HG02943 (cell line): ENCODE measurements around the gene CAMK2A.

Source experiments
- ATAC-seq: cut with Tn5 transposase; IDR thresholded peaks from one replicate; pipeline ENCODE4 v1.9.1; 2021; ENCODE audit warnings: mild to moderate bottlenecking, low read depth, moderate library complexity; ENCODE audit not compliant: unreplicated experiment

Gene CAMK2A

DNA sequence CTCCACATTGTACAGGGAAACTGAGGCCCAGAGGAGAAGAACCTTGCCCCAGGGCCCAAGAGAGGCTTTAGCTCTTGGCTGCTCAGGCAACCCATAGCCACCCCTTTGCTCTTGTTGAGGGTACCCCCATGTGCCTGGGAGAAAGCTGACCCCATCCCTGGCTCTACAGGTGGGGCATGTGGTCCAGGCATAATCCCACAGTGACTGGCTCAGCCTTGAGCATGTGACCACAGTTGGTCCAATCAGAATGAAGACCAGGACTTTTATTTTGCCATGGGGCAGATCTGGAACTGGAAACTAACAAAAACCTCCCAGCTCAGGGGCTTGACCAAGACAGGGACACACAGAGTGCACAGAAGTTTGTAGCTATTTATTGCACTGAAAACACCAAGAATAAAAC lies 70.4 kb downstream of the CAMK2A start:
- no peak for ATAC-seq

- ATAC-seq: no peak
Measured at GRCh38 chr5:150218693-150219035, 70.9 kb downstream of the CAMK2A start.

DNA sequence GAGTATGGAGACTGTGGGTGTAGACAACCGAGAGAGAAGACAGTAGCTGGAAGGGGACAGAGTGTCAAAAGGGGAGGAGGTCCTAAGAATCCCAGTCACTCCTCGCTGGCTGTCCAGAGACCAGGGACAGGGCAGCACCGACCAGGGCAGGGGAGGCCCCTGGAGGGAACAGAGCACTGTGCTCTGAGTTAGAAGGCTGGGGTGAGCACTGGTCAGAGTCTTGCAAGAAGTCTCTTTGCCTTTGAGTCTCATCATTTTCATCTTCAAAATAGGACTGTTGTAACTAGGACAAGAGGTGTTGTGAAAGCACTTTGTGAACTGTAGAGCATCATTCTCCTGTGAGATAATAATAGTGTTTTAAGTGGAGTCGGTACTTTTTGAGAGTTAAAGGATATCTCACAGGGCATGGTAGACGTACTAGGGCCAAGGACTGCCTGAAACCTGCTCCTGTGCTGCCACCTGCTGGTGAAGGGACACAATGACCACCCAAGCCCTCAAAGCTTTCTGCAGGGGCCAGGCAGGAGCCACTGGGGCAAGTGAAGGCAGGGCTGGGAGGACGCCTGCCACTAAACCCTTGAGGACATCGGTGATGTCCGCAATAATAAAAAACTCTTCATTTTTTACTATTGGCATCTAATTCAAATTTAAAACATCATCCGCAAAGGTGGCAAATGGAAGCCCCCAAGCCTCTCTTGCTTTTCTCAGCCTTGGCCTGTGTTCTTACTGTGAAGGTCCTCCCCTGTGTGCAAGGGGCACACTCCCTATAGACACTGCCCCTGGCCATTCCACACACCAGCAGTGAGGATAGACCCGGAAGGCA lies 71.5 kb downstream of the CAMK2A start:
- peak; percentile 71 for ATAC-seq

DNA sequence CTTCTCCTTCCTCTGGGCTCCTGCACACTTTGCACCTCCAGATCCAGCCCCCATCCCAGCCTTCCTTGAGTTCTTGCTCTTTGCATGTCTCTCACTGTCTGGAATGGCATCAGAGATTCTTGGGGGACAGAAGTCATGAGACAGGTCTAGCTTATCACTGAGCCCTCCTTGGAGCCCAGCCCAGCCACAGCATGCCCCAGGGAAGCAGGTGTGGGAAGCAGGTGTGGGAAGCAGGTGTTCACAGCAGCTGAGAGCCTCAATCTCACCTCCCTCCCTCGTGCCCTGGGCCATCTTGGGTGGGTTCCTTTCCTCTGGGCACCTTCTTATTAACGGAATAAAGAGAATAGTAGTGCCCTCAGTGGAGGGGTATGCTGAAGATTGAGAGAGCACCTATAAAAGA lies 72.5 kb downstream of the CAMK2A start:
- no peak for ATAC-seq

DNA sequence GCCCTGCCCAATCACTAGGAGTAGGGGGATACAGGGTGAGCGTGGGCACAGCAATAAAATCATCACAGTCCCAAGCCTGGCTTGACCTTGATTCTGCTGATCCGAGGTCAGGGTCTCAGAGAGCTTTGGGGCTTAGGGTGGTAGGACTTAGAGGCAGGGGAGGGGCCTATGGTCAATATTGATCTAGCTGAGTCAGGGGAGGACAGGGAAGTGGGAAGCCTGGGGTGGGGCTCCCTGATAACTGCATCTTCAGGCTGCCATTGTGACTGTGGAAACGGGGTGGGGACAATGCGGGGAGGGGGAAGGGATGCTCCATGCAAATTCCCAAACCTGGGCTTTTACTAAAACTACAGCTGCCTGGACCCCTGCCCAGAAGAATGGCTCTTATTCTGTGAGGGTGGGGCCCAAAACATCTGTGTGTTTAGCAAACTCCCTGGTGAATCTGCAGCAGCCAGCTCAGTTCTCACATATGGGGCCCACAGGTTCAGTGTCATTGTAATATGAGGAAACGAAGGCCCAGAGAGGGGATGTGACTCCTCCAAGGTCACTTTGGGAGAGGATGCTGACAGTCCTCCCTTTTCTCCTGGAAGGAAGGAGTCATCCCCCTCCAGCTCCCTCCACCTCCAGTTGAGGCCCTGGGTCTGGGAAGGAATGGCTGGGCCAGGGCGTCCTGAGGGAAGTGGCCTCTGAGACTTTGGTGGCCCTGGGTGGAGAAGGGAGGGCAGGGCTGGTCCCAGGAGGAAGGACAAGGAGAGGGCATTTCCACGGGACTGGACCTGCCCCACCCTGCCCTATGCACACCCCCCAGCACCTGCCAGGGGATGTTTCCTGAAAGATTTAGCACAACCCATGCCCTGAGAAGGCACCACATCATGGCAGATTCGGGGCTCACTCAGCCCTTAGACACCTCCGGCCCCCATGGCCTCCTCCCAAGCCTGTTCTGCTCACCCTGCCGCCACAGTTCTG lies 73.3 kb downstream of the CAMK2A start:
- no peak for ATAC-seq

DNA sequence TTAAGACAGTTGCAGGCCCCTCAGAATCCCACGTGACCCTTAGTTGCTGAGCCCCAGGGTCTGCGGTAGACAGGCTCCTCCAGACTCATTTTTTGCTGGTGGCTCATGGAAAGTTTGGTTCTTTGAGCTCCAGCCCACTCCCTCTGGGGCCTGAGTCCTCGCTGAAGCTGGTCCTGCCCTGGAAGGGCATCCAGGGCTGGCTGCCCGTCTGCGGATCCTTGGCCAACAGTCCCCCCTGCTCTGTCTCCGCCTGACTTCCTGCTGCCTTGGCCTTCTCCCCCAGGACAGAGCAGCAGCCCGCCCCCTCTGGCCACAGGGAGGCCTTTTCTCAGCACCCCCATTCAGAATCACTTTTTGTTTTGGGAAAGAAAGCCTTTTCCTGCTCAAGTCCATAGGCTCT lies 75.3 kb downstream of the CAMK2A start:
- no peak for ATAC-seq

GRCh38 chr5:150213530-150213929 lies 76.0 kb downstream of the CAMK2A start:
- no peak for ATAC-seq

GRCh38 chr5:150211156-150212030 lies 78.2 kb downstream of the CAMK2A start:
- no peak for ATAC-seq

GRCh38 chr5:150210644-150211043 lies 78.9 kb downstream of the CAMK2A start:
- ATAC-seq: no peak

DNA sequence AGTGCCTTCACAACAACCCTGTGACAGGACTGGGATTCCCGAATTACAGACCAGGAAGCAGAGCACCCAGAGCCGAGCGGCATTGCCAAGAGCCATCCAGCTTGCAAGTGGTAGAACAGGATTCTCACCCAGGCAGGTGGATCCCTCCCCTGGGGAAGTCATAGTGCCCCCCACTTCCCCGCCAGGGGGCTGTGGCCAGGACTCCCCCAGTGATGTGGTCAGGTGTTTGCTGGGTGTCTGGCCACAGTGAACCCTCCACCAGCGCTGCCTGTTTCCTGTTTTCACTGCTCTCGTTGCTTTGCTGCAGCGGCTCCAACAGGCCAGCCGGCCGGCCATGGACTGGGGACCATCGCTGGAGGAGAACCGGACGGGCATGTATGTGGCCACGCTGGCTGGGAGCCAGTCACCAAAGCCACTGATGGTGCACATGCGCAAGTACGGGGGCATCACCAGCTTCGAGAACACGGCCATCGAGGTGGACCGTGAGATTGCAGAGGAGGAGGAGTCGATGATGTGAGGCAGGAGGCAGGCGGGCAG lies 80.4 kb downstream of the CAMK2A start:
- ATAC-seq: no peak

GRCh38 chr5:150208187-150209098 lies 81.1 kb downstream of the CAMK2A start:
- ATAC-seq: no peak

GRCh38 chr5:150206779-150207115 lies 82.8 kb downstream of the CAMK2A start:
- no peak for ATAC-seq

DNA sequence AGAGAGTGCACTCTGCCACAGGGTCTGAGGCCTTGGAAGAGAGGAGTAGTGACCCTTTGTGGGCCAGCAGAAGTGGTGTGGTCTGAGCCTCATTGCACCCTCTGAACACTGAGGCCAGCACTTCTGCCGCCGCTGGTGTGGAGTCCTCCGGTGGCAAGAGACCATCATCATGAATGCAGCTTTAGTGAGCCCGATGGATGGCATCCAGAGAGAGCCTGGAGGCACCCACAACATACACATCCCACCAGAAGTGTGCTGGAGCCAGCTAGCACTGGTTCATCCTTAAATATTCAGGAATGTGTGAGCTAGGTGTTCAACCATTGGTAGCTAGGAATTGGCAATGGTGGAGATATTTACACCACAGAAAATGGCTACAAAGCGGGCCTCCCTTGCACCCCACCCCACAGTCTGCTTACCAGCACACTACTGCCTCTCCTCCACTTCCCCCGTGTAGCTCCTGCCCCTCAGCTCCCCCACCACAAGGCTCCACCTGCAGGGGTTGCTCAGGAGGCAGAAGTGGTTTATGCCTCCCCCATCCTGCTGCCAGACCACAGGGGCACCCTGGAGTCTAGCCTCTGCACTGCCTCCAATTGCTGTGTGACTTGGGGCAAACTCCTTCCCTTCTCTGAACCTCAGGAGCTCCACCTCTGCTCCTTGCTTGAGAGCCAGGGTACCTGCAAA lies 83.3 kb downstream of the CAMK2A start:
- no peak for ATAC-seq

GRCh38 chr5:150204590-150204960 lies 85.0 kb downstream of the CAMK2A start:
- no peak for ATAC-seq

- ATAC-seq: no peak
Measured at GRCh38 chr5:150203832-150204589, 85.6 kb downstream of the CAMK2A start.

- no peak for ATAC-seq
Measured at GRCh38 chr5:150202501-150202900, 87.1 kb downstream of the CAMK2A start.

GRCh38 chr5:150197476-150197875 lies 92.1 kb downstream of the CAMK2A start:
- ATAC-seq: no peak

- no peak for ATAC-seq
Measured at GRCh38 chr5:150196986-150197385, 92.6 kb downstream of the CAMK2A start.
